ENCODE data around the gene GSTO2.

The GSTO2 gene

GRCh38 chr10:104327745-104328645 is 59.0 kb downstream of the GSTO2 start:
- no peaks in the 10 kb centered on the region for H3K36me3 ChIP-seq (ENCODE audit: control insufficient read depth, insufficient read depth, low read length)
- peak overlapping the region; percentile 5 for H3K9ac ChIP-seq (ENCODE audit: low read length)
- peaks cover 54% of the 10 kb centered on the region for H3K4me1 ChIP-seq (ENCODE audit: control insufficient read depth, insufficient read depth, low read length)
- no peak overlapping the region for H3K4me3 ChIP-seq (ENCODE audit: low read length)
- H3K9me3 ChIP-seq (ENCODE audit: control insufficient read depth, low read length) = no peaks in the 10 kb centered on the region
- H3K27me3 ChIP-seq (ENCODE audit: control insufficient read depth, insufficient read depth, low read length) = no peaks in the 10 kb centered on the region

- Histone ChIP-seq H3K4me3 (ENCODE audit: low read length) (no peak overlapping the region), H3K4me1 (ENCODE audit: control insufficient read depth, insufficient read depth, low read length) (peaks cover 54% of the 10 kb centered on the region), H3K36me3 (ENCODE audit: control insufficient read depth, insufficient read depth, low read length) (no peaks in the 10 kb centered on the region), H3K9me3 (ENCODE audit: control insufficient read depth, low read length) (no peaks in the 10 kb centered on the region), H3K27me3 (ENCODE audit: control insufficient read depth, insufficient read depth, low read length) (no peaks in the 10 kb centered on the region), H3K9ac (ENCODE audit: low read length) (peak overlapping the region; percentile 5)
Observed at GRCh38 chr10:104328646-104328895, 59.6 kb downstream of the GSTO2 start.

GRCh38 chr10:104328896-104329710 is 60.1 kb downstream of the GSTO2 start:
- H3K9ac ChIP-seq (ENCODE audit: low read length) = peak overlapping the region; percentile 5
- H3K4me3 ChIP-seq (ENCODE audit: low read length) = no peak overlapping the region
- no peaks in the 10 kb centered on the region for H3K9me3 ChIP-seq (ENCODE audit: control insufficient read depth, low read length)
- no peaks in the 10 kb centered on the region for H3K36me3 ChIP-seq (ENCODE audit: control insufficient read depth, insufficient read depth, low read length)
- peaks cover 54% of the 10 kb centered on the region for H3K4me1 ChIP-seq (ENCODE audit: control insufficient read depth, insufficient read depth, low read length)
- no peaks in the 10 kb centered on the region for H3K27me3 ChIP-seq (ENCODE audit: control insufficient read depth, insufficient read depth, low read length)

- Histone ChIP-seq H3K4me3 (ENCODE audit: low read length) (no peak overlapping the region), H3K27me3 (ENCODE audit: control insufficient read depth, insufficient read depth, low read length) (no peaks in the 10 kb centered on the region), H3K9me3 (ENCODE audit: control insufficient read depth, low read length) (no peaks in the 10 kb centered on the region), H3K4me1 (ENCODE audit: control insufficient read depth, insufficient read depth, low read length) (peaks cover 55% of the 10 kb centered on the region), H3K36me3 (ENCODE audit: control insufficient read depth, insufficient read depth, low read length) (no peaks in the 10 kb centered on the region), H3K9ac (ENCODE audit: low read length) (no peak overlapping the region)
Observed at GRCh38 chr10:104329735-104330134, 60.8 kb downstream of the GSTO2 start.

- peak overlapping the region; percentile 25 for H3K9ac ChIP-seq (ENCODE audit: low read length)
- no peaks in the 10 kb centered on the region for H3K27me3 ChIP-seq (ENCODE audit: control insufficient read depth, insufficient read depth, low read length)
- H3K4me3 ChIP-seq (ENCODE audit: low read length) = no peak overlapping the region
- no peaks in the 10 kb centered on the region for H3K36me3 ChIP-seq (ENCODE audit: control insufficient read depth, insufficient read depth, low read length)
- peaks cover 62% of the 10 kb centered on the region for H3K4me1 ChIP-seq (ENCODE audit: control insufficient read depth, insufficient read depth, low read length)
- H3K9me3 ChIP-seq (ENCODE audit: control insufficient read depth, low read length) = no peaks in the 10 kb centered on the region
Observed at GRCh38 chr10:104330168-104331110, 61.5 kb downstream of the GSTO2 start.

- Histone ChIP-seq H3K4me1 (ENCODE audit: control insufficient read depth, insufficient read depth, low read length) (peaks cover 63% of the 10 kb centered on the region), H3K9ac (ENCODE audit: low read length) (peak overlapping the region; percentile 44), H3K9me3 (ENCODE audit: control insufficient read depth, low read length) (no peaks in the 10 kb centered on the region), H3K4me3 (ENCODE audit: low read length) (no peak overlapping the region), H3K36me3 (ENCODE audit: control insufficient read depth, insufficient read depth, low read length) (no peaks in the 10 kb centered on the region), H3K27me3 (ENCODE audit: control insufficient read depth, insufficient read depth, low read length) (no peaks in the 10 kb centered on the region)
Observed at GRCh38 chr10:104331208-104331838, 62.3 kb downstream of the GSTO2 start.

- Histone ChIP-seq H3K27me3 (ENCODE audit: control insufficient read depth, insufficient read depth, low read length) (no peaks in the 10 kb centered on the region), H3K4me3 (ENCODE audit: low read length) (no peak overlapping the region), H3K4me1 (ENCODE audit: control insufficient read depth, insufficient read depth, low read length) (peaks cover 64% of the 10 kb centered on the region), H3K36me3 (ENCODE audit: control insufficient read depth, insufficient read depth, low read length) (no peaks in the 10 kb centered on the region), H3K9me3 (ENCODE audit: control insufficient read depth, low read length) (no peaks in the 10 kb centered on the region), H3K9ac (ENCODE audit: low read length) (peak overlapping the region; percentile 44)
Observed at GRCh38 chr10:104332243-104333031, 63.5 kb downstream of the GSTO2 start.

GRCh38 chr10:104333032-104333727 is 64.2 kb downstream of the GSTO2 start:
- Histone ChIP-seq H3K27me3 (ENCODE audit: control insufficient read depth, insufficient read depth, low read length) (no peaks in the 10 kb centered on the region), H3K9ac (ENCODE audit: low read length) (no peak overlapping the region), H3K36me3 (ENCODE audit: control insufficient read depth, insufficient read depth, low read length) (no peaks in the 10 kb centered on the region), H3K9me3 (ENCODE audit: control insufficient read depth, low read length) (no peaks in the 10 kb centered on the region), H3K4me1 (ENCODE audit: control insufficient read depth, insufficient read depth, low read length) (peaks cover 57% of the 10 kb centered on the region), H3K4me3 (ENCODE audit: low read length) (no peak overlapping the region)

- Histone ChIP-seq H3K4me3 (ENCODE audit: low read length) (no peak overlapping the region), H3K36me3 (ENCODE audit: control insufficient read depth, insufficient read depth, low read length) (no peaks in the 10 kb centered on the region), H3K9ac (ENCODE audit: low read length) (no peak overlapping the region), H3K9me3 (ENCODE audit: control insufficient read depth, low read length) (no peaks in the 10 kb centered on the region), H3K4me1 (ENCODE audit: control insufficient read depth, insufficient read depth, low read length) (peaks cover 51% of the 10 kb centered on the region), H3K27me3 (ENCODE audit: control insufficient read depth, insufficient read depth, low read length) (no peaks in the 10 kb centered on the region)
Observed at GRCh38 chr10:104333728-104334373, 64.9 kb downstream of the GSTO2 start.

- H3K4me1 ChIP-seq (ENCODE audit: control insufficient read depth, insufficient read depth, low read length) = peaks cover 51% of the 10 kb centered on the region
- H3K27me3 ChIP-seq (ENCODE audit: control insufficient read depth, insufficient read depth, low read length) = no peaks in the 10 kb centered on the region
- no peaks in the 10 kb centered on the region for H3K36me3 ChIP-seq (ENCODE audit: control insufficient read depth, insufficient read depth, low read length)
- H3K4me3 ChIP-seq (ENCODE audit: low read length) = no peak overlapping the region
- H3K9ac ChIP-seq (ENCODE audit: low read length) = no peak overlapping the region
- H3K9me3 ChIP-seq (ENCODE audit: control insufficient read depth, low read length) = no peaks in the 10 kb centered on the region
Observed at GRCh38 chr10:104334561-104334960, 65.6 kb downstream of the GSTO2 start.

Measured in mucosa of stomach (tissue), 1 donor.